Measurements from ENCODE around the gene TAGLN2. TPM values are rescaled to one million over a fixed set of nuclear protein-coding genes. Genes with fewer than 3 reads are reported as not detected.

TAGLN2 gene
- total RNA-seq, 3 donors from 2014 or later: 195 to 259 (median 231) TPM

DNA sequence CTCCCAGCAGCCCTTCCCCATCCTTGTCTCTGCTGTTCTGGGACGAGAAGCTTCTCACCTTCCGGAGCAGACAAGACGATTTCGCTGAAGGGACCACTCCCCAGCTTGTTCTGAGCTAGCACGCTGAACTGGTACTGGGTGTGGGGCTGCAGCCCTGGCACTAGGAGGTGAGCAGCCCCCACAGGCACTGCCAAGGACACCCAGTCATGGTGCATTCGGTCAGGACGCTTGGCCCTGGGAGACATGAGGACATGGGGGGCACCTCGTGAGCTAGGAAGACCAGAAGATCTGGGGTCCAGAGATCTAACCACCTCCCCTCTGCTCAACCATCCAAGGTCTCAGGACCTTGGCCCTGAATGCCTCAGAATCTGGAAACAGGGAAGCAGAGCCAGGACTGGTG is 5.3 kb upstream of the TAGLN2 start:
- no peaks in the 10 kb centered on the region for H3K27me3 ChIP-seq
- DNase-seq (ENCODE audit: low spot score in 2 of 2): no peak
- no peak overlapping the region for H3K4me3 ChIP-seq
- no peak overlapping the region for H3K27ac ChIP-seq
- H3K36me3 ChIP-seq: no peaks in the 10 kb centered on the region
- peaks cover 4 to 7% of the 10 kb centered on the region in 2 donors for H3K4me1 ChIP-seq
- TF ChIP-seq POLR2AphosphoS5 (IDR thresholded peaks at IDR 0.05) (no peak), POLR2A (IDR thresholded peaks at IDR 0.05) (no peak)
- TF ChIP-seq, protein P1, sequence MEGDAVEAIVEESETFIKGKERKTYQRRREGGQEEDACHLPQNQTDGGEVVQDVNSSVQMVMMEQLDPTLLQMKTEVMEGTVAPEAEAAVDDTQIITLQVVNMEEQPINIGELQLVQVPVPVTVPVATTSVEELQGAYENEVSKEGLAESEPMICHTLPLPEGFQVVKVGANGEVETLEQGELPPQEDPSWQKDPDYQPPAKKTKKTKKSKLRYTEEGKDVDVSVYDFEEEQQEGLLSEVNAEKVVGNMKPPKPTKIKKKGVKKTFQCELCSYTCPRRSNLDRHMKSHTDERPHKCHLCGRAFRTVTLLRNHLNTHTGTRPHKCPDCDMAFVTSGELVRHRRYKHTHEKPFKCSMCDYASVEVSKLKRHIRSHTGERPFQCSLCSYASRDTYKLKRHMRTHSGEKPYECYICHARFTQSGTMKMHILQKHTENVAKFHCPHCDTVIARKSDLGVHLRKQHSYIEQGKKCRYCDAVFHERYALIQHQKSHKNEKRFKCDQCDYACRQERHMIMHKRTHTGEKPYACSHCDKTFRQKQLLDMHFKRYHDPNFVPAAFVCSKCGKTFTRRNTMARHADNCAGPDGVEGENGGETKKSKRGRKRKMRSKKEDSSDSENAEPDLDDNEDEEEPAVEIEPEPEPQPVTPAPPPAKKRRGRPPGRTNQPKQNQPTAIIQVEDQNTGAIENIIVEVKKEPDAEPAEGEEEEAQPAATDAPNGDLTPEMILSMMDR (IDR thresholded peaks at IDR 0.05): no peak
- intact Hi-C loops (cut with DNase I; ENCODE audit: low total_unique reads): loop anchor here (10.0 kb wide), 1 partner anchor 264 kb away; the partner anchor contains the start of gene CASQ1
- H3K9me3 ChIP-seq: no peaks in the 10 kb centered on the region

DNA sequence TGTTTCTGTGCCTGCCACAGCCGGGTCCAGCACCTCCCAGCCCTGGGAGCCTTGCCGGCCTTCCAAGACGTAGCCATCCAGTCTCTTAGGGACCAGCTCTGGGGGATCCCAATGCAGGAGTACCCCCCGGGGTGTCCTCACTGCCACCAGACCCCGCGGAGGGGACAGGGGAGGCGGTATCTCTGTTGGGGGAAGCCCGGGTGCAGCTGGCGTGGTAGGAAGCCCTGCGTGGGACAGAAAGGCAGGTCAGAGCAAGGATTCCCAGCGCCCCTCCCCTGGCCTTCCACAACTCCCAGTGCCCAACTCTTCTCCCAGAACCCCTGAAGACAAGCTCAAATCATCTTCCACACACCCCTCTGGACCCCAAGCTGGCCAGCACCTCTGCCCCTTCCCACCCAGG is 4.9 kb upstream of the TAGLN2 start:
- intact Hi-C loops (cut with DNase I; ENCODE audit: low total_unique reads): loop anchor here (10.0 kb wide), 1 partner anchor 265 kb away; the partner anchor contains the start of gene CASQ1
- H3K9me3 ChIP-seq: no peaks in the 10 kb centered on the region
- H3K27ac ChIP-seq: peak overlapping the region; percentile 14 to 25
- H3K4me1 ChIP-seq: peaks cover 4 to 7% of the 10 kb centered on the region in 2 donors
- no peak for TF ChIP-seq POLR2AphosphoS5 (IDR thresholded peaks at IDR 0.05)
- TF ChIP-seq POLR2A (IDR thresholded peaks at IDR 0.05): no peak
- TF ChIP-seq, protein P1 (IDR thresholded peaks at IDR 0.05): no peak
- H3K27me3 ChIP-seq: no peaks in the 10 kb centered on the region
- H3K4me3 ChIP-seq: no peak overlapping the region
- DNase-seq (ENCODE audit: low spot score in 2 of 2): no peak
- H3K36me3 ChIP-seq: no peaks in the 10 kb centered on the region

DNA sequence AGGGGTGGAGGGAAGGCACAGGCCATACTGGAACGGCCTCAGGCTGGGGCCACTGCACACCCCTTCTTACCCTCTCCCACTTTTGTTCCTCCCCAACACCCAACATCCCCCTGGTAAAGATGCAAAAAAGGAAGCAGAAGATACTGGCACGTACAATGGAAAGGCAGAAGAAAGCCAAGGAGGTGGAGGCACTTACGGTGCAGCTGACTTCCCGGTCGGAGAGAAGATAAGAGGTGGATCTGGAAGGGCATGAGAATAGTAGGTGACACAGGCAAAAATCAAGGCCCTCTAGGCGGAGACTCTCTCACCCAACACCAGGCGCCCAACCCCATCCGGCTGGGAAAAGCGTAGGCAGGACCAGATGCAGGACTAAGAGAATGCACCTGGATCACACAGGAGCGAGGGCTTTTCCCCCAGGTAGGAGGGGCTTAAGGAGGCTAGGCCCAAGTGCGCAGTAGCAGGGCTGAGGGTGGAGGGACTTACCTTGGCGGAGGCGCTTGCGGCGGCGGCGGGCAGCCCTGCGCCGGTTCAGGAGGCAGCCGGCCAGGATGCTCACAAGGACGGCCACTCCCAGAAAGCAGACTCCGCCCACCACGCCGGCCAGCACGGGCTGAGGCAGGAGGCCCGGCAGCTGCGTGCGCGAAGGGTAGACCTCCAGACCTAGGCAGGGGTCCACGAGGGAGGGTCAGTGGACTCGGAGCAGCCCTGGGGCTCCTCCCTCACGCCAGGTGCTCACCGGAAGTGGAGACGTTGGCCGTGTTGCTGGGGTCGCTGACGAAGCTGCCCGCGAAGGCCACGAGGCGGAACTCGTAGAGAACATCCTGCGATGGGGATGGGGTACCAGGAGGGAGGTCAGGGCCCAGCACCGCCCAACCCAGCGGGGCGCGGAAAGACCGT is 4.1 kb upstream of the TAGLN2 start:
- intact Hi-C loops (cut with DNase I; ENCODE audit: low total_unique reads): loop anchor here (10.0 kb wide), 1 partner anchor 265 kb away; the partner anchor contains the start of gene CASQ1
- Histone ChIP-seq H3K4me1 (peaks cover 4 to 7% of the 10 kb centered on the region in 2 donors), H3K36me3 (no peaks in the 10 kb centered on the region), H3K9me3 (no peaks in the 10 kb centered on the region), H3K4me3 (peak overlapping the region in 2 of 3 donors; percentile 19 to 30), H3K27me3 (no peaks in the 10 kb centered on the region), H3K27ac (peak overlapping the region; percentile 19 to 33)
- TF ChIP-seq, protein P1 (IDR thresholded peaks at IDR 0.05): no peak
- TF ChIP-seq POLR2AphosphoS5 (IDR thresholded peaks at IDR 0.05): no peak
- TF ChIP-seq POLR2A (IDR thresholded peaks at IDR 0.05): no peak
- DNase-seq (ENCODE audit: low spot score in 2 of 2): peak in 1 of 2 donors; percentile 63

DNA sequence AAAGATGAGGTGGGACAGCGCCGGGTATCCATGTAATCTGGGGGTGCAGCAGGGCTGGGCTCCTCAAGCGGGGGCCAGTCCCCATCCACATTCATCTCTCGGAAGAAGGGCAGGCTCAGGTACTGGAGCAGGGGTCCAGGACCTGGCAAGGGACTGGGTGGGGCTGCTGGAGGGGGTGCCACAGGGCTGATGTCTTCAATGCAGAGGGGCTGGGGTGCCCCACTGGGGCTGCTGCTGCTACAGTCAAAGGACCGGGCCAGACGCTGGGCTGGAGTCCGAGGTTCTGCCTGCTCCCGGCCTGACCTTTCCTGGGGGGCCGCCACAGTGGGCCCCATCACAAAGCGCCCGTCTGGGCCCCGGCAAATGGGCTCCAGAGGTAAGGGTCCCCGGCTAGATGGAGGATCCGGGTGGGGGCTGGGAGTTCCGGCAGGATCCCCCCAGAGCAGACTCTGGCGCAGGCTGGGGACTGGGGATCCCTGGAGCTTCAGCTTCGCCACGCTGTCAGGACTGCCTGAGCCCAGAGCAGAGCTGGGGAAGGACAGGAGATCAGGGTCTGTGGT is 3.3 kb upstream of the TAGLN2 start:
- peak overlapping the region in 1 of 3 donors; percentile 30 for H3K4me3 ChIP-seq
- H3K4me1 ChIP-seq: peaks cover 4 to 7% of the 10 kb centered on the region in 2 donors
- no peak for DNase-seq (ENCODE audit: low spot score in 2 of 2)
- H3K27me3 ChIP-seq: no peaks in the 10 kb centered on the region
- no peaks in the 10 kb centered on the region for H3K9me3 ChIP-seq
- H3K27ac ChIP-seq: peak overlapping the region; percentile 19 to 33
- intact Hi-C loops (cut with DNase I; ENCODE audit: low total_unique reads): no loop called here
- TF ChIP-seq, protein P1 (IDR thresholded peaks at IDR 0.05): no peak
- TF ChIP-seq POLR2A (IDR thresholded peaks at IDR 0.05): no peak
- TF ChIP-seq POLR2AphosphoS5 (IDR thresholded peaks at IDR 0.05): no peak
- H3K36me3 ChIP-seq: no peaks in the 10 kb centered on the region
